ENCODE data around the gene AANAT. TPM values are rescaled to one million over a fixed set of nuclear protein-coding genes. Genes with fewer than 3 reads are reported as not detected.
A peak's percentile ranks its signal among the peaks of the same experiment; 100 is the strongest.

Gene AANAT
- total and polyA plus RNA-seq, 4 donors: 0.10 to 0.31 TPM; not detected in 2

DNA sequence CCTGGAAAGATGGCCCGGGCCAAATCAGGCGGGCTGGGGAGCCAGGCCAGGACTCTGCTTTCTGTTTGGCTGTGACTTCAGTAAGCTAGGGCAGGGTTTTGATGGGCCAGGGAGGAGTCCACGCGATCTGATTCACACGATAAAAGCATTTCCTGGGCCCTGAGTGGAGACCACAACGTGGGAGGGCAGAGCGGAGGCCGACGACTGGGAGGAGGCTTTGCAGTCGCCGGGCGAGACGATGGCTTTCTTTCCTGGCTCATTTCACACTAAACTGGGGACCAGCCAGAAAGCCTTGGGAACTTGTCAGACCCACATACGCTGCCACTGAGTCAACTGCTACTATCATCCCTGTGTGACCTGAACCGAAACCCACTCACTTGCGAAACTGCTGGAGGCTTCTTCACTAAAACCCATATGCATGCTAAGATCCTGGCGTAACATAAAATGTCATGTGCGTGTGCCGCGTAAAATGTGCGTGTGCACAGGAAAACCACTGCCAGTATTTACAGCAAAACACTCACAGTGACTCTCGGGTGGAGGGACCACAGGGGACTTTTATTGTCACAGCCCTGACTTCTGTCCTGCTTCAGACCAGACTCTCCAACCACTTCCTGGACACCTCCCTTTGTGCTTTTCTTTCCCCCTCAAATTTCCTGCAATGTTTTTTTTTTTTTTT is 48.0 kb downstream of the AANAT start:
- Histone ChIP-seq H3K36me3 (ENCODE audit: control insufficient read depth in 4 of 4, insufficient read depth in 4 of 4, low read length in 4 of 4) (no peaks in the 10 kb centered on the region), H3K27ac (ENCODE audit: low read depth in 1 of 2, low read length in 1 of 2) (peak overlapping the region; percentile 46 to 76), H3K9me3 (ENCODE audit: control insufficient read depth in 4 of 4, insufficient read depth in 3 of 4, low read length in 3 of 4) (no peaks in the 10 kb centered on the region), H3K27me3 (ENCODE audit: control insufficient read depth in 3 of 3, insufficient read depth in 3 of 3, low read length in 2 of 3) (no peaks in the 10 kb centered on the region), H3K9ac (ENCODE audit: insufficient read depth in 1 of 2, low read length in 2 of 2) (peak overlapping the region in 1 of 2 donors; percentile 30), H3K4me3 (no peak overlapping the region), H3K4me1 (ENCODE audit: control insufficient read depth in 5 of 5, insufficient read depth in 5 of 5, low read length in 5 of 5) (peaks cover 0 to 32% (median 12%) of the 10 kb centered on the region in 5 donors)
- WGBS, 2 donors: 26 to 36% methylated on average over 22 of the region's 22 CpGs
- peak; percentile 81 for ATAC-seq (ENCODE audit: insufficient read depth, low FRiP score)
- TF ChIP-seq CTCF (IDR thresholded peaks at IDR 0.05; ENCODE audit: control extremely low read depth, extremely low read depth): no peak
- peak; percentile 55 to 83 (median 69) for DNase-seq

- Histone ChIP-seq H3K36me3 (ENCODE audit: control insufficient read depth in 4 of 4, insufficient read depth in 4 of 4, low read length in 4 of 4) (no peaks in the 10 kb centered on the region), H3K4me1 (ENCODE audit: control insufficient read depth in 5 of 5, insufficient read depth in 5 of 5, low read length in 5 of 5) (peaks cover 0 to 18% (median 8%) of the 10 kb centered on the region in 5 donors), H3K27ac (ENCODE audit: low read depth in 1 of 2, low read length in 1 of 2) (no peak overlapping the region), H3K9me3 (ENCODE audit: control insufficient read depth in 4 of 4, insufficient read depth in 3 of 4, low read length in 3 of 4) (no peaks in the 10 kb centered on the region), H3K4me3 (no peak overlapping the region), H3K27me3 (ENCODE audit: control insufficient read depth in 3 of 3, insufficient read depth in 3 of 3, low read length in 2 of 3) (no peaks in the 10 kb centered on the region), H3K9ac (ENCODE audit: insufficient read depth in 1 of 2, low read length in 2 of 2) (no peak overlapping the region)
- WGBS, 2 donors: 90 to 94% methylated on average over 11 of the region's 11 CpGs
- DNase-seq (no peak), ATAC-seq (ENCODE audit: insufficient read depth, low FRiP score) (no peak)
- no peak for TF ChIP-seq CTCF (IDR thresholded peaks at IDR 0.05; ENCODE audit: control extremely low read depth, extremely low read depth)
Measured at GRCh38 chr17:76517638-76518038, 50.2 kb downstream of the AANAT start.

DNA sequence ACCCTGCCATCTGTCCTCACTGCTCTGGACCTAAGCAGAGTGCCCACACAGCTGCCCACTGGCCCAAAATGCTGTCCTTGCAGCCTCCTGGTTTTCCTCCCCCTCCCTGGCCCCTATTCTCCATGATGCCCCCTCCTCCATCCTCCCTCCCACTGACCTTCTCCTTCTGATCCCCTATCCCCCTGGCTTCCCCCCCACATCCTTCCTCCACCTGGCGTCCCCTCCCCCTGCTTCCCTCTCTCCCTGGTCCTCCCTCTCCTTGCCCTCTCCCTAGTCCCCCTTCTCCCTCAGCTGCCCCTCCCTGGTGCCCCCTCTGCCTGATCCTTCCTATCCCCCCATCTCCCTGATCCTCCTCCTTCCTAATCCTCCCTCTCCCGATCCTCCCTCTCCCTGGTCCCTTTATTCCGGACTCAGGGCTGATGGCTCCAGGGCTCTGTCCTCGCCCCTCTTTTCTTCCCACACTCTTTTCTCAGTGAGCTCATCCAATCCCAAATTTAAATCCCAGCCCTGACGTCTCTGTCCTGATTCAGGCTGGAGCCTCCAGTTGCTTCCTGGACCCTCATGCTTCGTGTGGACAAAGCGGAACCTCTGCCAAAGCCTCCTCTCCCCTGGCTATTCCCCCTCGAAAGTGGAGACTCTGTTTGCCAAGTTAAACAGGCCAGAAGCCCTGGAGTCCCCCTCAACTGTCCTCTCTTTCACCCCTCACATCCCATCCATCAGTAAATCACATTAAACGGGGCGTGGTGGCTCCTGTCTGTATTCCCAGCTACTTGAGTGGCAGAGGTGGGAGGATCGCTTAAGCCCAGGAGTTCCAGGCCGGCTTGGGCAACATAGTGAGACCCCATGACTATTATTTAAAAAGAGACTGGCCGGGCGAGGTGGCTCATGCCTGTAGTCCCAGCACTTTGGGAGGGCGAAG is 51.9 kb downstream of the AANAT start:
- H3K9ac ChIP-seq (ENCODE audit: insufficient read depth in 1 of 2, low read length in 2 of 2): peak overlapping the region in 1 of 2 donors; percentile 13
- H3K9me3 ChIP-seq (ENCODE audit: control insufficient read depth in 4 of 4, insufficient read depth in 3 of 4, low read length in 3 of 4): no peaks in the 10 kb centered on the region
- no peak overlapping the region for H3K4me3 ChIP-seq
- no peak for TF ChIP-seq CTCF (IDR thresholded peaks at IDR 0.05; ENCODE audit: control extremely low read depth, extremely low read depth)
- no peak for ATAC-seq (ENCODE audit: insufficient read depth, low FRiP score)
- H3K4me1 ChIP-seq (ENCODE audit: control insufficient read depth in 5 of 5, insufficient read depth in 5 of 5, low read length in 5 of 5): peaks cover 0 to 27% (median 8%) of the 10 kb centered on the region in 5 donors
- no peaks in the 10 kb centered on the region for H3K27me3 ChIP-seq (ENCODE audit: control insufficient read depth in 3 of 3, insufficient read depth in 3 of 3, low read length in 2 of 3)
- H3K27ac ChIP-seq (ENCODE audit: low read depth in 1 of 2, low read length in 1 of 2): no peak overlapping the region
- 78 to 84% methylated on average over 15 of the region's 15 CpGs for WGBS, 2 donors
- peak; percentile 45 to 74 (median 61) for DNase-seq
- no peaks in the 10 kb centered on the region for H3K36me3 ChIP-seq (ENCODE audit: control insufficient read depth in 4 of 4, insufficient read depth in 4 of 4, low read length in 4 of 4)

Other genes starting within 250 kb of the AANAT start
- gene RNF157, start 227.1 kb upstream of the AANAT start, total RNA-seq: 1 to 10 TPM; 2.2 to 2.5 TPM
- 1 to 10 TPM in 1 of 2 donors, under 1 TPM in 1; 0.88 to 1.4 TPM for gene RNF157, start 227.1 kb upstream of the AANAT start, polyA plus RNA-seq
- 10 to 100 TPM; 11.6 to 57.1 TPM for gene UBALD2, start 202.3 kb upstream of the AANAT start, total RNA-seq
- 10 to 100 TPM; 59.8 to 64.0 TPM for gene UBALD2, start 202.3 kb upstream of the AANAT start, polyA plus RNA-seq
- gene QRICH2, start 159.3 kb upstream of the AANAT start, total RNA-seq: 1 to 10 TPM; 2.3 to 3.0 TPM
- gene QRICH2, start 159.3 kb upstream of the AANAT start, polyA plus RNA-seq: 1 to 10 TPM; 2.5 to 4.7 TPM
- gene PRPSAP1, start 113.7 kb upstream of the AANAT start, total RNA-seq: 10 to 100 TPM; 35.1 to 74.7 TPM
- gene PRPSAP1, start 113.7 kb upstream of the AANAT start, polyA plus RNA-seq: 10 to 100 TPM; 29.8 to 34.0 TPM
- gene SPHK1, start 83.0 kb upstream of the AANAT start, total RNA-seq: 10 to 100 TPM; 13.7 to 17.6 TPM
- gene SPHK1, start 83.0 kb upstream of the AANAT start, polyA plus RNA-seq: 10 to 100 TPM; 11.0 to 82.4 TPM
- gene UBE2O, start 14.5 kb upstream of the AANAT start, total RNA-seq: 10 to 100 TPM; 24.3 to 24.6 TPM
- gene UBE2O, start 14.5 kb upstream of the AANAT start, polyA plus RNA-seq: 10 to 100 TPM; 10.8 to 11.1 TPM
- gene RHBDF2, start 33.8 kb downstream of the AANAT start, total RNA-seq: 10 to 100 TPM; 22.7 to 56.5 TPM
- gene RHBDF2, start 33.8 kb downstream of the AANAT start, polyA plus RNA-seq: 100 to 1,000 TPM in 1 of 2 donors, 10 to 100 TPM in 1; 20.1 to 116 TPM
- gene CYGB, start 70.1 kb downstream of the AANAT start, total RNA-seq: 10 to 100 TPM; 15.9 to 20.0 TPM
- 10 to 100 TPM; 21.4 to 30.4 TPM for gene CYGB, start 70.1 kb downstream of the AANAT start, polyA plus RNA-seq
- 10 to 100 TPM in 1 of 2 donors, 1 to 10 TPM in 1; 3.3 to 11.3 TPM for gene PRCD, start 72.4 kb downstream of the AANAT start, total RNA-seq
- 1 to 10 TPM; 2.0 to 7.9 TPM for gene PRCD, start 72.4 kb downstream of the AANAT start, polyA plus RNA-seq
- 10 to 100 TPM; 20.8 to 38.0 TPM for gene ST6GALNAC2, start 118.3 kb downstream of the AANAT start, total RNA-seq
- gene ST6GALNAC2, start 118.3 kb downstream of the AANAT start, polyA plus RNA-seq: 10 to 100 TPM; 12.1 to 15.4 TPM
- 10 to 100 TPM; 22.5 to 24.9 TPM for gene ST6GALNAC1, start 176.2 kb downstream of the AANAT start, total RNA-seq
- 10 to 100 TPM; 13.9 to 19.3 TPM for gene ST6GALNAC1, start 176.2 kb downstream of the AANAT start, polyA plus RNA-seq
- gene MXRA7, start 243.4 kb downstream of the AANAT start, total RNA-seq: 100 to 1,000 TPM; 101 to 127 TPM
- gene MXRA7, start 243.4 kb downstream of the AANAT start, polyA plus RNA-seq: 10 to 100 TPM; 60.9 to 65.4 TPM

Measured in lung (tissue), 12 donors.